ENCODE data around the gene PRODH2.
"Not testable (repeated sequence)": the region's sequence is repeated elsewhere in the genome, so short reads cannot be mapped to it uniquely, and the experiment has no call there.

- TF ChIP-seq, protein P1, sequence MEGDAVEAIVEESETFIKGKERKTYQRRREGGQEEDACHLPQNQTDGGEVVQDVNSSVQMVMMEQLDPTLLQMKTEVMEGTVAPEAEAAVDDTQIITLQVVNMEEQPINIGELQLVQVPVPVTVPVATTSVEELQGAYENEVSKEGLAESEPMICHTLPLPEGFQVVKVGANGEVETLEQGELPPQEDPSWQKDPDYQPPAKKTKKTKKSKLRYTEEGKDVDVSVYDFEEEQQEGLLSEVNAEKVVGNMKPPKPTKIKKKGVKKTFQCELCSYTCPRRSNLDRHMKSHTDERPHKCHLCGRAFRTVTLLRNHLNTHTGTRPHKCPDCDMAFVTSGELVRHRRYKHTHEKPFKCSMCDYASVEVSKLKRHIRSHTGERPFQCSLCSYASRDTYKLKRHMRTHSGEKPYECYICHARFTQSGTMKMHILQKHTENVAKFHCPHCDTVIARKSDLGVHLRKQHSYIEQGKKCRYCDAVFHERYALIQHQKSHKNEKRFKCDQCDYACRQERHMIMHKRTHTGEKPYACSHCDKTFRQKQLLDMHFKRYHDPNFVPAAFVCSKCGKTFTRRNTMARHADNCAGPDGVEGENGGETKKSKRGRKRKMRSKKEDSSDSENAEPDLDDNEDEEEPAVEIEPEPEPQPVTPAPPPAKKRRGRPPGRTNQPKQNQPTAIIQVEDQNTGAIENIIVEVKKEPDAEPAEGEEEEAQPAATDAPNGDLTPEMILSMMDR (IDR thresholded peaks at IDR 0.05; ENCODE audit: extremely low read depth in 1 of 2, insufficient read depth in 1 of 2, low read depth in 1 of 2, low read length in 2 of 2): not testable (repeated sequence)
- TF ChIP-seq EZH2 (IDR thresholded peaks at IDR 0.05; ENCODE audit: borderline replicate concordance, low read depth, low read length, severe bottlenecking); MYC (IDR thresholded peaks at IDR 0.05; ENCODE audit: low read depth, low read length); POLR2AphosphoS5 (IDR thresholded peaks at IDR 0.05; ENCODE audit: insufficient read depth, low read depth, low read length); MAX (IDR thresholded peaks at IDR 0.05; ENCODE audit: insufficient read depth, insufficient read length); POLR2A (IDR thresholded peaks at IDR 0.05; ENCODE audit: low read depth, low read length); GATA2 (IDR thresholded peaks at IDR 0.05; ENCODE audit: insufficient read depth, insufficient read length, low read depth, low read length); FOS (IDR thresholded peaks at IDR 0.05; ENCODE audit: borderline replicate concordance, insufficient read depth, low read length): not testable (repeated sequence)
Observed at GRCh38 chr19:35772362-35772761, 40.3 kb downstream of the PRODH2 start.

Data from endothelial cell of umbilical vein (primary cell).